ENCODE results near the gene TCIRG1.
"Not testable (repeated sequence)": the region's sequence is repeated elsewhere in the genome, so short reads cannot be mapped to it uniquely, and the experiment has no call there.

TCIRG1 gene

DNA sequence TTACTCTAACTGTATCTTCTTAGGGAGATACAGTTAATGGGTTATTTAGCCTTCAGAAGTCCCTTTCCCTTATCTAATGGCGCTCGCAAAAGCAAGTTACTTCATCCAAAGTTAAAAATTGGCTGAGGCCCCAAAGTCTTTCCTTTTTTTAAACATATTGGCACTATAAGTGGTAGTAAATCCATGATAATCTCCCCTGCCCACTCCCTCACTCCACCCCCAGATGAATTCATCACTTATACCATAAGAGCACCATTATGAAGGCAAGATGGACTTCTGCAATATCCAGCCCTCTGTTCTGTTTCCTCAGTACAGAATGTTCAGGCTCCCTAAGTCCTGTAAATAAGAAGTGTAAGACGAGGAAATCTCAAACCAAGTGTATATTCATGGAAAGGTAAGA, 44.7 kb downstream of the TCIRG1 start:
- DNase-seq (ENCODE audit: low spot score), result no peak

DNA sequence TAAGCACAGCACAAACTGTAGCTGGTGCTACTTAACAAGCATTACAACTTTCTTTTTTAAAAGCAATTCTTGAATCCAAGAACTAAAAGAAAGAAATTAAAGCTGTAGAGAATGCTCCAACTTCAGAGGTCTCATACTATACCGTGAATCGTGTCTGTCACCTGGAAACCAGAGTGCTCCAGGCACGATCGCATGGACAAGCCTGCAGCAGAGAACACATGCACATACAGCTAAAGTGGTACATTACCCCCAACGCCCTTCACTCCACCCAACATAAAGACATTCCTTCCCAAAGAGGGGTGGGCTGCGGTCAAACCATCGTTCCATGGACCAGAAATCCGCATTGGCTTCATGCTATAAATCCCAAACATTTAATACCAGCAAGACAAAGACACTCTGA, 50.9 kb downstream of the TCIRG1 start:
- DNase-seq (ENCODE audit: low spot score), result no peak

- no peak for DNase-seq (ENCODE audit: low spot score)
Measured at GRCh38 chr11:68090287-68090686, 51.5 kb downstream of the TCIRG1 start.

DNA sequence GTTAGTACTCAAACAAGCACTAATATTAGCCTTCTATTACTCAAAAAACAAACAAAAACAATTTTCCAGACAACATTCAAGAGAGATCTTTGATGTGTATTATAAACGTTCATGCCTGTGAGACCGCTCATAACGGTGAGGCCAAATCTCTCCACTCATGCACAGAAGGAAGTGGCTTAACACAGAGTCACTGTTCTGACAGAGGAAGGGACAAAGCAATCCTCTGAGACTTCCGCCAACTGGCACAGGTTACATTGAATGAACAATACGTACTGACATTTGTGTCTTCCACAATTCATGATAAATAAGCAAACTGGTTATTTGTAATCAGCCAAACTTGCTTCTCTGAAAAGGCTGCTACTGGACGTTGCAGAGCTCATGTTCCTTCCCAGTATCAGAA, 51.9 kb downstream of the TCIRG1 start:
- DNase-seq (ENCODE audit: low spot score), result no peak

- no peak for DNase-seq (ENCODE audit: low spot score)
Measured at GRCh38 chr11:68092411-68092810, 53.6 kb downstream of the TCIRG1 start.

- not testable (repeated sequence) for DNase-seq (ENCODE audit: low spot score)
Measured at GRCh38 chr11:68092946-68093345, 54.1 kb downstream of the TCIRG1 start.

- no peak for DNase-seq (ENCODE audit: low spot score)
Measured at GRCh38 chr11:68093565-68093964, 54.7 kb downstream of the TCIRG1 start.

DNA sequence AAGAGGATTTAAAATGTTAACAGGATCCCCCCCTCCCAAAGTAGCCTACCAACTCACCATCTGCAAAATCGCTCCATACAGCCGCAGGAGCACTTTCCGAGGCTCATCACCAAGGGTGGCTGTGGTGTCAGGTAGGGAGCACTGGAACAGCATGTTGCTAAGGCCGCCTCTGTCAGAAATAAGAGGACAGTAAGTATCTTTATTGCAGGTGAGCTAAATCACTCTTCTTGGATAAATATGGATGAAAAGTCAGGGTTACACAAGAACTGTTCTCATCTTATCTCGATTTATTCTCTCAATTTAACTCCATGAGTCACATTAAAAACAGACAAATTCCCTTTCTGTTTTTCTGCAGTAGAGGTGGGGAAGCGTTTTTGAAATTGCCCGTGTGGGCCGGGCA, 58.1 kb downstream of the TCIRG1 start:
- DNase-seq (ENCODE audit: low spot score), result no peak

- DNase-seq (ENCODE audit: low spot score), result no peak
Measured at GRCh38 chr11:68099057-68099456, 60.2 kb downstream of the TCIRG1 start.

DNA sequence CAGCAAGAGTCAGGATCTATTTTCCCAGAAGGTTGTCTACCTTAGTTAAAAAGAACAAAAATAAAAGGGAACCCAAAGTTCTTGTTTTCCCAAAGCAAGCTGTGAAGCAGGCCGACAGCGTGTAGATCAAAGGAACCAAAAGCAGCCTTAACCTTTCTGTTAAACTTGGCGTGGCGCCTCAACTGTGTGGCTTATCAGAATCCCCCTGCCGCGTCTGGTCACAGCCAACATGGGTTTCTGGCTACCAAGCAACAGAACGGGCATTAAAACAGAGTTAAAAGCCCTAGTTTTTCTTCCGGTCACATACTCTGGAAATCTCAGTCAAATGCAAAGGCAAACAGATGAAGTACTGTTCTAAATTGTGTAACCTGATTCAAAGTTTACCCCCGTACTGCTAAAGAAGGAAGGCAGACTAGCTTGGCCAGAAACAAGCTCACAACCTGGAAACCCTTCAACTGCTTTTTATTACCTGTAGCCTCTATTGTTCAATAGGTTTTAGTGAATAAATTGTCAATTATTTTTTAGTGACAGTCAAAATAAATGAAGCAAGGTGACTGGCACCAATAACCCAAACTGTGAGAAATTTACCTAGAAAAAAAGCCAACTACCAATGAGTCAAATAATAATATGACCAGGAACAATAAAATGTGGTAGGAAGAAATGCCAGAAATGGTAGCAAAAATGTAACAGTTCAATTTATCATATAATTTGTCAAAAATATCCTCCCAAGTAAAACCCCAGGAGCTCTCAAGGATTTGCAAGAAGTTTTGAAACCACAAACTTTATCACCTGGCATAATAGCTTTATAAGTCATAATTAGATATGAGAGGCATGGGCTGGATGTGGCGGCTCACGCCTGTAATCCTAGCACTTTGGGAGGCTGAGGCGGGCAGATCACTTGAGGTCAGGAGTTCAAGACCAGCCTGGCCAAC, 60.9 kb downstream of the TCIRG1 start:
- no peak for DNase-seq (ENCODE audit: low spot score)
